ENCODE measurements around the gene TEAD1. TPM values are rescaled to one million over a fixed set of nuclear protein-coding genes. Genes with fewer than 3 reads are reported as not detected.
"Not testable (repeated sequence)": the region's sequence is repeated elsewhere in the genome, so short reads cannot be mapped to it uniquely, and the experiment has no call there.

TEAD1 gene
- total RNA-seq, 1 donor from 2014 or later, result 55.3 TPM

DNA sequence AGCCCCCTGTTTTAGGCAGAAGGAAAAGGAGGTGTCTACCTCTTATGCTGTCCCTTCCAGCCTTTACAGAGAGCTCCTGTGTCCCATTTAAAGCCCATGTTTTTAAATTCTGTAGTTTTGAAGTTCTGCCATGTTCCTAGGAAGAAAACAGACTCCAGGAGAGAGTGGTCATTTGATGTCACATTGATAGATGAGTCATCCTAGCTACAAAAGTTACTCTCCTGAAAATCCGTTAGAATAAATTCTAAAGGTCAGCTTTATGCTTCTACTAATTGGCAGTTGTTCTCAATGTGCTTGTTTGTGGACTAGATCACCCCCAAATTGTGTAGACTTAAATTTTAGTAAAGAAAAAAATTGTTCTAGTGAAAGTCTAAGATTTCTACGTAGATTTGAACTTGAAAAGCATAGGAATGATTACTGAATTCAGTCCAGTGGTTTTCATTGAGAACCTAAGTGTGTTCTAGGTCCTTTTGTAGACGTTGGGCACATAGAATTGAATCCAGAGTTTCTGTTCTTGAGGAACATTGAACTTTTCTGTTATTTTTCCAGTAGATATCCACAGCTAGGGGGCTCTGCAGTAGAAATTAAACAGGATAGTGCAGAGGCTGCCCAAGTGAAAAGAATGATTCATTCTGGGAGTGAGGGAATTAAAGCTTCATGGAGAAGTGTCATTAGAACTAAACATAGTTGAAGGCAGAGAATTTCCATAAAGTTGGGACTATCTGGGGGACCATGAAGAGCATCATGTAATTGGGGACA lies 194.3 kb downstream of the TEAD1 start:
- no peak overlapping the region for H3K4me3 ChIP-seq (ENCODE audit: low read length in 3 of 3)
- H3K9me3 ChIP-seq (ENCODE audit: control insufficient read depth in 3 of 3, low read length in 3 of 3), result no peaks in the 10 kb centered on the region
- H3K36me3 ChIP-seq (ENCODE audit: control insufficient read depth in 3 of 3, insufficient read depth in 3 of 3, low read length in 3 of 3), result peaks cover 0 to 4% (median 3%) of the 10 kb centered on the region in 3 donors
- peaks cover 3 to 10% (median 9%) of the 10 kb centered on the region in 3 donors for H3K4me1 ChIP-seq (ENCODE audit: control insufficient read depth in 3 of 3, insufficient read depth in 3 of 3, low read length in 3 of 3)
- no peak overlapping the region for H3K27ac ChIP-seq (ENCODE audit: low read depth, low read length)
- H3K9ac ChIP-seq (ENCODE audit: low read depth in 1 of 3, low read length in 3 of 3), result no peak overlapping the region
- no peaks in the 10 kb centered on the region for H3K27me3 ChIP-seq (ENCODE audit: control insufficient read depth in 3 of 3, insufficient read depth in 3 of 3, low read length in 3 of 3)

DNA sequence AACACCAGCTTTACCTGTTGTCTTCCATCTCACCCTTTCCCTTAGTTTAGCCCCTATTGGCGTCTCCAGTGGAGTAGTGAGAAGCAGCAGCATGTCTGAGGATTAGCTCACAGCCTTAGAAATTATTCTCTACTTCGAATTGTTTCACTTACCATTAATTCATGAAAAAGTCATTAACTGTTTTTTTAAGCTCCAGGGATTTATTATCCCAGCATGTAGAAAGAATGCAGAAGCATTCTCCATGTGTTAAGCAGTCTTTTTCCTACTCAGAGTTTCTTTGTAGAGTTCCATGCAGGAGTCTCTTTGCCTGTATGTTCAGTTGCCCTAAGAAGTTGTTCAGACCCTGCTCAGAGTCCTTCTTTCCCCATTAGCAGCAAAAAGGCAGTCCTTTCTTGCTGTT lies 197.0 kb downstream of the TEAD1 start:
- H3K9me3 ChIP-seq (ENCODE audit: control insufficient read depth in 3 of 3, low read length in 3 of 3), result no peaks in the 10 kb centered on the region
- peaks cover 0 to 5% (median 4%) of the 10 kb centered on the region in 3 donors for H3K36me3 ChIP-seq (ENCODE audit: control insufficient read depth in 3 of 3, insufficient read depth in 3 of 3, low read length in 3 of 3)
- peaks cover 3 to 10% (median 9%) of the 10 kb centered on the region in 3 donors for H3K4me1 ChIP-seq (ENCODE audit: control insufficient read depth in 3 of 3, insufficient read depth in 3 of 3, low read length in 3 of 3)
- no peaks in the 10 kb centered on the region for H3K27me3 ChIP-seq (ENCODE audit: control insufficient read depth in 3 of 3, insufficient read depth in 3 of 3, low read length in 3 of 3)
- H3K27ac ChIP-seq (ENCODE audit: low read depth, low read length), result no peak overlapping the region
- H3K9ac ChIP-seq (ENCODE audit: low read depth in 1 of 3, low read length in 3 of 3), result no peak overlapping the region
- no peak overlapping the region for H3K4me3 ChIP-seq (ENCODE audit: low read length in 3 of 3)

GRCh38 chr11:12871788-12872321 lies 197.6 kb downstream of the TEAD1 start:
- Histone ChIP-seq H3K27me3 (ENCODE audit: control insufficient read depth in 3 of 3, insufficient read depth in 3 of 3, low read length in 3 of 3) (no peaks in the 10 kb centered on the region), H3K9ac (ENCODE audit: low read depth in 1 of 3, low read length in 3 of 3) (no peak overlapping the region), H3K4me3 (ENCODE audit: low read length in 3 of 3) (no peak overlapping the region), H3K9me3 (ENCODE audit: control insufficient read depth in 3 of 3, low read length in 3 of 3) (no peaks in the 10 kb centered on the region), H3K27ac (ENCODE audit: low read depth, low read length) (no peak overlapping the region), H3K4me1 (ENCODE audit: control insufficient read depth in 3 of 3, insufficient read depth in 3 of 3, low read length in 3 of 3) (peaks cover 3 to 10% (median 9%) of the 10 kb centered on the region in 3 donors), H3K36me3 (ENCODE audit: control insufficient read depth in 3 of 3, insufficient read depth in 3 of 3, low read length in 3 of 3) (peaks cover 0 to 5% (median 4%) of the 10 kb centered on the region in 3 donors)

DNA sequence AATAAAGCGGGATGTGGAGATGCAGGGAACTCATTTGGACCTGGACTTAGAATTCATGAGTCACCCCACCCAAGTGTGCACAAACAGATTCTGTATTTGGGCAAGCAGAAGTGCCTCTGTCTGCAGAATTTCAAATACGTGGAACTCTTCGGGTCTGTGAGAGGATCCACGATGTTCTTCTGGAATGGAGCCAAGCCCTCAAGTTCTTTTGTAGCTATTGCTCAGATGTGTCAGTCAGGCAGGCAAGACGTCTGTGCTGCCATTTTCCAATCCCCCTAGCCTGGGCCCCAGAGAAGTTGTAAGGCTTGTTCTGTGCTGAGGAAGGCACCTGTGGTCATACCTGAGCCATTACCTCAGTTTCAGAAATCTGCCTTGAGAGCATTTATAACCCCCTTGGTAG lies 202.1 kb downstream of the TEAD1 start:
- H3K9ac ChIP-seq (ENCODE audit: low read depth in 1 of 3, low read length in 3 of 3), result no peak overlapping the region
- H3K4me1 ChIP-seq (ENCODE audit: control insufficient read depth in 3 of 3, insufficient read depth in 3 of 3, low read length in 3 of 3), result peaks cover 0 to 3% (median 0%) of the 10 kb centered on the region in 3 donors
- no peaks in the 10 kb centered on the region for H3K9me3 ChIP-seq (ENCODE audit: control insufficient read depth in 3 of 3, low read length in 3 of 3)
- H3K27ac ChIP-seq (ENCODE audit: low read depth, low read length), result no peak overlapping the region
- H3K27me3 ChIP-seq (ENCODE audit: control insufficient read depth in 3 of 3, insufficient read depth in 3 of 3, low read length in 3 of 3), result no peaks in the 10 kb centered on the region
- no peak overlapping the region for H3K4me3 ChIP-seq (ENCODE audit: low read length in 3 of 3)
- peaks cover 11 to 26% (median 19%) of the 10 kb centered on the region in 3 donors for H3K36me3 ChIP-seq (ENCODE audit: control insufficient read depth in 3 of 3, insufficient read depth in 3 of 3, low read length in 3 of 3)

DNA sequence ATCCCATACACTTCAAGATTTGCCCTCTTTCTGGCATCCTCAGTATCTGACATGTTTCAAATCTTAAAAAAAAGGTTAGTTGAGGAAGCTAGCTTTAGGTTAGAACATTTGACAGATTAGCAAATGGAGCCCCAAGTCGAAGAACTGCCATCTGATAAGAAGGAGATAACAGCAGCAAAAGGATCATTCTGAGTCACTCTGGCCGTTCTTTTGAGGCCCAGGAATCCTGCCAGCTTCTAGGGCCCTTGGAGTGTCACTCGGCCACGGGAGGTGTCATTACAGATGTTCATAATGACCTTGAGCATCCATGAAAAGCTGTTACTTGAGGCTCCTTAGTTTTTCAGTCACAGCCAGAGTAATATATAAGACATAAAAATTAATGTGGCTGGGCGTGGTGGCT lies 202.8 kb downstream of the TEAD1 start:
- no peak overlapping the region for H3K9ac ChIP-seq (ENCODE audit: low read depth in 1 of 3, low read length in 3 of 3)
- H3K4me3 ChIP-seq (ENCODE audit: low read length in 3 of 3), result no peak overlapping the region
- no peak overlapping the region for H3K27ac ChIP-seq (ENCODE audit: low read depth, low read length)
- H3K36me3 ChIP-seq (ENCODE audit: control insufficient read depth in 3 of 3, insufficient read depth in 3 of 3, low read length in 3 of 3), result peaks cover 18 to 33% (median 25%) of the 10 kb centered on the region in 3 donors
- H3K9me3 ChIP-seq (ENCODE audit: control insufficient read depth in 3 of 3, low read length in 3 of 3), result no peaks in the 10 kb centered on the region
- H3K4me1 ChIP-seq (ENCODE audit: control insufficient read depth in 3 of 3, insufficient read depth in 3 of 3, low read length in 3 of 3), result peaks cover 0 to 3% (median 0%) of the 10 kb centered on the region in 3 donors
- no peaks in the 10 kb centered on the region for H3K27me3 ChIP-seq (ENCODE audit: control insufficient read depth in 3 of 3, insufficient read depth in 3 of 3, low read length in 3 of 3)

DNA sequence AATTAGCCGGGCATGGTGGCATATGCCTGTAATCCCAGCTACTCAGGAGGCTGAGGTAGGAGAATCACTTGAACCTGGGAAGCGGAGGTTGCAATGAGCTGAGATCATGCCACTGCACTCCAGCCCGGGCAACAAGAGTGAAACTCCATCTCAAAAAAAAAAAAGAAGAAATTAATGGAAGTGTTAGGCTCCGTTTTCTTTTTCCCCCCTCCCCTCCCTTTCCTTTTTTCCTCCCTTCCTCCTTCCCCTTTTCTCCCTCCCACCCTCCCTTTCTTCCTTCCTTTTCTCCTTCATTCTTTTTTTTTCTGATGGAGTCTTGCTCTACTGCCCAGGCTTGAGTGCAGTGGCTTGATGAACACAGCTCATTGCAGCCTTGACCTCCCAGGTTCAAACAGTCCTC lies 203.3 kb downstream of the TEAD1 start:
- not testable (repeated sequence) for H3K27me3 ChIP-seq (ENCODE audit: control insufficient read depth in 3 of 3, insufficient read depth in 3 of 3, low read length in 3 of 3); H3K4me3 ChIP-seq (ENCODE audit: low read length in 3 of 3)

DNA sequence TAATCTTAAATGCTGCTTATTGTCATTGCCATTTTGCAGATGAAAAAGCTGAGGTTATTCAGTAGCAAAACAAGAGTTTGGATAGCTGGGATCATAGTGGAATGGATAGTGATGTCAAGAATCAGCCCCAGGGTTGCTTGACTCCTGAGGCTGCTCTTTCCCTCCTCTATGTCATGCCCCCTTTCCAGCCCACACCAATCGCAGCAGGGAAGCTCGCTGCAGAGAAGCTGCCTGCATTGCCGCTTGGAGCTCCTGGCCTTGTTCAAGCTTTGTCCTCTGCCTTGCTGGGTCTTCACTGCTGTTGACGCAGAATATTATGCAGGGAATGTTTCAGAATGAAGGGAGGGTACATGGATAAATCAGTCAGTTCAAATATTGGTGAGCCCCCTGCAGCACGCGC lies 206.1 kb downstream of the TEAD1 start:
- H3K4me3 ChIP-seq (ENCODE audit: low read length in 3 of 3), result no peak overlapping the region
- H3K27me3 ChIP-seq (ENCODE audit: control insufficient read depth in 3 of 3, insufficient read depth in 3 of 3, low read length in 3 of 3), result no peaks in the 10 kb centered on the region
- H3K4me1 ChIP-seq (ENCODE audit: control insufficient read depth in 3 of 3, insufficient read depth in 3 of 3, low read length in 3 of 3), result no peaks in the 10 kb centered on the region
- H3K36me3 ChIP-seq (ENCODE audit: control insufficient read depth in 3 of 3, insufficient read depth in 3 of 3, low read length in 3 of 3), result peaks cover 39 to 56% (median 48%) of the 10 kb centered on the region in 3 donors
- no peak overlapping the region for H3K9ac ChIP-seq (ENCODE audit: low read depth in 1 of 3, low read length in 3 of 3)
- H3K27ac ChIP-seq (ENCODE audit: low read depth, low read length), result no peak overlapping the region
- H3K9me3 ChIP-seq (ENCODE audit: control insufficient read depth in 3 of 3, low read length in 3 of 3), result no peaks in the 10 kb centered on the region

More for the DNA sequence above, 203.3 kb downstream of the TEAD1 start:
- not testable (repeated sequence) for H3K9me3 ChIP-seq (ENCODE audit: control insufficient read depth in 3 of 3, low read length in 3 of 3); H3K4me1 ChIP-seq (ENCODE audit: control insufficient read depth in 3 of 3, insufficient read depth in 3 of 3, low read length in 3 of 3); H3K27ac ChIP-seq (ENCODE audit: low read depth, low read length); H3K9ac ChIP-seq (ENCODE audit: low read depth in 1 of 3, low read length in 3 of 3)
- H3K36me3 ChIP-seq (ENCODE audit: control insufficient read depth in 3 of 3, insufficient read depth in 3 of 3, low read length in 3 of 3), result peaks cover 23 to 38% (median 31%) of the 10 kb centered on the region in 3 donors

DNA sequence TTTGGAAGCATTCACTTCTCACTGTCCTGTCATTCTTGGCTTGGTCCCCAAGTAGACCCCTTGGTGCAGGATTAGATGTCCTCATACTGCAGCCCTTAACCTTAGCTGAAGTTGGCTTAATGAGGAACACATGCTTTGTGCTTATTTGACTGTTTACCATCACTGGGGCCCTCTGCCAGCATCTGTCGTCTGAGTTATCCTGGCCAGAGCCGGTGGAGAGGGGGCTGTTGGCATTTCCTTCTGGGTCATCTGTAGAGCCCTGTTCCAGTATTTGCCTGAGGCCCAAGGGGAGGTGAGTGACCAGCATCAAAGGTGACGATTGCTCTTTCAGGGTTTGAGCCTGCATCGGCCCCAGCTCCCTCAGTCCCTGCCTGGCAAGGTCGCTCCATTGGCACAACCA lies 208.4 kb downstream of the TEAD1 start:
- Histone ChIP-seq H3K9ac (ENCODE audit: low read depth in 1 of 3, low read length in 3 of 3) (no peak overlapping the region), H3K4me3 (ENCODE audit: low read length in 3 of 3) (no peak overlapping the region), H3K27ac (ENCODE audit: low read depth, low read length) (no peak overlapping the region), H3K9me3 (ENCODE audit: control insufficient read depth in 3 of 3, low read length in 3 of 3) (no peaks in the 10 kb centered on the region), H3K36me3 (ENCODE audit: control insufficient read depth in 3 of 3, insufficient read depth in 3 of 3, low read length in 3 of 3) (peaks cover 42 to 56% (median 55%) of the 10 kb centered on the region in 3 donors), H3K27me3 (ENCODE audit: control insufficient read depth in 3 of 3, insufficient read depth in 3 of 3, low read length in 3 of 3) (no peaks in the 10 kb centered on the region), H3K4me1 (ENCODE audit: control insufficient read depth in 3 of 3, insufficient read depth in 3 of 3, low read length in 3 of 3) (no peaks in the 10 kb centered on the region)

- Histone ChIP-seq H3K36me3 (ENCODE audit: control insufficient read depth in 3 of 3, insufficient read depth in 3 of 3, low read length in 3 of 3) (peaks cover 40 to 51% (median 50%) of the 10 kb centered on the region in 3 donors), H3K4me1 (ENCODE audit: control insufficient read depth in 3 of 3, insufficient read depth in 3 of 3, low read length in 3 of 3) (peaks cover 13 to 18% (median 13%) of the 10 kb centered on the region in 3 donors), H3K9ac (ENCODE audit: low read depth in 1 of 3, low read length in 3 of 3) (no peak overlapping the region), H3K9me3 (ENCODE audit: control insufficient read depth in 3 of 3, low read length in 3 of 3) (no peaks in the 10 kb centered on the region), H3K4me3 (ENCODE audit: low read length in 3 of 3) (no peak overlapping the region), H3K27me3 (ENCODE audit: control insufficient read depth in 3 of 3, insufficient read depth in 3 of 3, low read length in 3 of 3) (no peaks in the 10 kb centered on the region), H3K27ac (ENCODE audit: low read depth, low read length) (no peak overlapping the region)
Measured at GRCh38 chr11:12884751-12885318, 210.6 kb downstream of the TEAD1 start.

GRCh38 chr11:12885717-12886239 lies 211.6 kb downstream of the TEAD1 start:
- peaks cover 34 to 46% (median 40%) of the 10 kb centered on the region in 3 donors for H3K36me3 ChIP-seq (ENCODE audit: control insufficient read depth in 3 of 3, insufficient read depth in 3 of 3, low read length in 3 of 3)
- no peaks in the 10 kb centered on the region for H3K9me3 ChIP-seq (ENCODE audit: control insufficient read depth in 3 of 3, low read length in 3 of 3)
- H3K27ac ChIP-seq (ENCODE audit: low read depth, low read length), result no peak overlapping the region
- H3K4me1 ChIP-seq (ENCODE audit: control insufficient read depth in 3 of 3, insufficient read depth in 3 of 3, low read length in 3 of 3), result peaks cover 19 to 24% (median 22%) of the 10 kb centered on the region in 3 donors
- H3K9ac ChIP-seq (ENCODE audit: low read depth in 1 of 3, low read length in 3 of 3), result no peak overlapping the region
- H3K4me3 ChIP-seq (ENCODE audit: low read length in 3 of 3), result no peak overlapping the region
- no peaks in the 10 kb centered on the region for H3K27me3 ChIP-seq (ENCODE audit: control insufficient read depth in 3 of 3, insufficient read depth in 3 of 3, low read length in 3 of 3)
